ENCODE results near the gene LAMC3.

The LAMC3 gene

DNA sequence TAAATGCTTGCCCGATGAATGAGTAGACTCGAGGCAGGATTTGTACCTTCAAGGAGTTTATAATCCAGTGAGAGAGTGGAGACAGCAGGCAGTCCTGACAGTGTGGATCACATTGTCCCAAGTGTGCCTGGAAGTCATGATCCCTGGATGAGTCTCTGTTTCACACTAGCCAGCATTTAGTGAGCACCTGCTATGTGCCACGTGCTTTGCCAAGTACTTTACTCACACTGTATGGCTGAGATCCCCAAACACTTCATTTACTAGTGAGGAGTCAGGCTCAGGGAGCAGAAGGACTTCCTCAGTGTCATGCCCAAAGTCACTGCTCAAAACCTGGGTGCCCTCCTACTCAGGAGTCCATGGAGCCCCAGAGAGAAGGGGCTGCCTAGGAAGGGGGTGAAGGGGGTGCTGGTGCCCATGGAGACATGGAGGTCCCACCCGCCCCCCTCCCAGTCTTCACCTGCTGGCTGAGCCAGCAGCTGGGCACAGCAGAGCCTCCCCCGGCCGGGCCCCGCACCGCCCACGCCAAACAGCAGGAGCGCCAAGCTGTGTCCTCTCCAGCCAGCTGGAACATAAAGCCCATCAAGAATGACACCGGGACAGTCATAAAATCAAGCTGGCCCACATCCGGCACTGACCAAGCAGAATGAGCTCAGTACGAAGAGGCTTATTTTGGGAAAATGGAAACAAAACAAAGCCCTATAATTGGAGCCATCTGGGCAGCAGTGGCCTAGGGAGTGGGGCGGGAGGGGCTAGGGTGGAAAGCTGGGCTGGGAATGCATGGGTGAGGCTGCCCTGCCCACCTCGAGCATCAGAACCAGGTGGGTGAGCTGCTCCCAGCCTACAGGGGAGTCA lies 10.6 kb downstream of the LAMC3 start:
- TF ChIP-seq ZNF274 (IDR thresholded peaks at IDR 0.05; ENCODE audit: low read depth, low read length), result no peak
- no peak overlapping the region for H3K4me3 ChIP-seq (ENCODE audit: low read length)

DNA sequence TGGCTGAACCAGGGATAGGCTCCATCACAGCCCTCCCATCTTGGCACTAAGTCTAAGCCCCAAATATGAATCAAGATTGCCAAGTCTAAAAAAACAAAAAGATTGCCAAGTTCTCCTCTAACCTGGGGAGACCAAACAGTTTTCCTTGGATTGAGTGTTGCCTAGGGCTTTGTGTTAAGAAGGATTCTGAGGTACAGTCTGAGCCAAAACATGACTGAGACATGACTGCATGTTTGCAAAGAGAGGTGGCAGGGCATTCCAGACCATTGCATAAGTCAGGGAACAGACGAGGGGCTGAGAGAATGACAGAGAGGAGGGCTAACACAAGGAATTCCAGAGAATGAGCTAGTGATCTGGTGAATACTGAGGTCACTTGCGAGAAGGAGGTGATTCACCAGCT lies 11.4 kb downstream of the LAMC3 start:
- H3K4me3 ChIP-seq (ENCODE audit: low read length), result no peak overlapping the region
- no peak for TF ChIP-seq ZNF274 (IDR thresholded peaks at IDR 0.05; ENCODE audit: low read depth, low read length)

DNA sequence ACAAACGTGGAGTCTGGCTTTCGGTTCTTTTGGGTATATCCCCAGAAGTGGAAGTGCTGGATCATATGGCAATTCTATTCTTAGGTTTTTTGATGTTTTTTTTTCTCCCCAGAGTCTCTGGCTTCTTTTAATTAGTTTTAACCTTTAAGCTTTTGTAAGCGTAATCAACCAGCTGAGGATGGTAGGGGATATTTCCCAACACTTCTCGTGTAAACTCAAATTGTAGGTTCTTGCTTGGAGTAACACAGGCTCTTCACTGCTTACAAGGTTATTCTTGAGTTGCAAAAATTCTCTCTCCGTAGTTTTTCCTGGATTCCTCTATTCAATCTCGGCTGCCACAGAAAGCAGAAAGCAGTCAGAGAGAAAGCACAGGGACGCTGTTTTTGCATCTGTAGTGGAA lies 11.9 kb downstream of the LAMC3 start:
- TF ChIP-seq ZNF274 (IDR thresholded peaks at IDR 0.05; ENCODE audit: low read depth, low read length), result no peak
- no peak overlapping the region for H3K4me3 ChIP-seq (ENCODE audit: low read length)

DNA sequence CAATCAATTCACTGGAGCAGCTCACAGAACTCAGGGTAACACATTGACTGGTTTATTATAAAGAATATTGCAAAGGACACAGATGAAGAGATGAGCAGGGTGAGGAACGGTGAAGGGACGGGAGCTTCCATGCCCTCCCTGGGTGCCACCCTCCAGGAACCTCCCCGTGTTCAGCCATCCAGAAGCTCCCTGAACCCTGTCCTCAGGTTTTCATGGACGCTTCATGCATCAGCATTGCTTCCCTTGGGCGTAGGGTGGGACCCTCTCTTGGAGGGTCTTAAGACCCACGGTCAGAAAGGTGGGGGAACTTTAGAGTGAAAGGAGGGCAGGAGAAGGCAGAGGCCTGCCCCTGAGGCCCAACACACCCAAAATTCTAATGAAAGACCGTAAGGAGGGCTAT lies 12.8 kb downstream of the LAMC3 start:
- no peak for TF ChIP-seq ZNF274 (IDR thresholded peaks at IDR 0.05; ENCODE audit: low read depth, low read length)
- no peak overlapping the region for H3K4me3 ChIP-seq (ENCODE audit: low read length)

DNA sequence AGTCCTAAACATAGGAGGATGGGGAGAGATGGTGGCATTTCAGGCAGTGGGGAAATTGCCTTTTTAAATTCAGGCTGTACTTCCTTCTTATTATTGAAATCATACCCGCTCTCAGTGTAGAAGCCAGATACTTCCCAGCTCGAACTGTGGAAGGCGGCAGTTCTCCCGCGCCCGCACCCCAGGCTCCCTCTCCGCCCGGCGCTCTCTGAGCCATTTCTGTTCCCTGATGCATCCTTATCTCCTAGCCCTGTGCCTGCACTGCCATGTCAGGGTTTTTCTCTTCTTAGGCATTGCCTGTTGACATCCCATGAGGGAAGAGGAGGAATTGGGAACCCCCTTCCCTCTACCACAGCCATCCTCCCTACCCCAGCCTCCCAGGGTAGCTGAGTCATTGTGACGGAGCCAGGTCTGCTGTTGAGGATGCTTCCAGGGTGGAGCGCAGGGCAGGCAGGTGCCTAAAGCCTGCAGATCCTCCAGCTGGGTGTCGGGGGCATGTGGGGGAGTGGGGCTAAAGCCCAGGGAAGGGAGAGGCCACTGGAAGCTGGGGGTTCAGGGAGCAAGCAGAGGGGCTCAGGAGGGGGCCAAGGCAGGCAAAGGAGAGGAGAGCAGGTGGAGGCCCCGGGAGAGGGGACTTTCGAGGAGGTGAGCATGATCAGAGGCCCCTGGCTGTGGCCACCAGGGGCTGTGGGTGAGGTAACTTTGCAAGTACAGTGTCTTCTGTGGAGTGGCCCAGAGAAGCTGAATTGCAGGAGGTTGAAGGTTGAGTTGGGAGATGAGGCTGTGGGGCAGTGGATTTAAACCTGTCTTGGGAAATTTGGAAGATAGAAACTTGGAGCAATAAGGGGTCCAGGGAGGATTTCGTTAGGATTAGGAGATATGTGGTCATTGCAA lies 16.2 kb downstream of the LAMC3 start:
- H3K4me3 ChIP-seq (ENCODE audit: low read length), result no peak overlapping the region
- no peak for TF ChIP-seq ZNF274 (IDR thresholded peaks at IDR 0.05; ENCODE audit: low read depth, low read length)

DNA sequence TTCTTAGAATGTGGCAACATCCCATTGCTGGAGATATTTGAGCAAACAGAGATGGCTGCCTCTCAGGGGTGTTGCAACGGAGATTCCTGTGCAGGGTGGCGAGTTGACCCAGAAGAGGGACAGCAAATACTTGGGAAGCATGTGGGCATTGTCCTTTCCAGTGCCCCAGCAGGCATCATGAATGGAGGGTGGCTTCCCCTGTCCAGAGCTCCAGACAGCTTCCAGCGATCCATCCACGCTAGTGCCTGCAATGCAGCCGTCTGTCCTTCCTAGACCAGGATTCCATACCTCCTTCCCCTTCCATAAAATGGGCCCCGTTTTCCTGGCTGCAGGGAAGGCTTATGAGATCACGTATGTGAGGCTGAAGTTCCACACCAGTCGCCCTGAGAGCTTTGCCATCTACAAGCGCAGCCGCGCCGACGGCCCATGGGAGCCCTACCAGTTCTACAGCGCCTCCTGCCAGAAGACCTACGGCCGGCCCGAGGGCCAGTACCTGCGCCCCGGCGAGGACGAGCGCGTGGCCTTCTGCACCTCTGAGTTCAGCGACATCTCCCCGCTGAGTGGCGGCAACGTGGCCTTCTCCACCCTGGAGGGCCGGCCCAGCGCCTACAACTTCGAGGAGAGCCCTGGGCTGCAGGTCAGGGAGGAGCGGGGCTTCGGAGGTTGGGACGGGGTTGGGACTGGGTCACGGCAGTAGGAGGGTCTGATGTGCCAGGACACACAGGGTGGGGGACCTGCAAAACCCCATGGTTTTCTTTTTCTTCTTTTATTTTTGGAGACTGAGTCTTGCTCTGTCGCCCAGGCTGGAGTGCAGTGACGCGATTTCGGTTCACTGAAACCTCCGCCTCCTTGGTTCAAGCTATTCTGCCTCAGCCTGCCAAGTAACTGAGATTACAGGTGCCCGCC lies 17.2 kb downstream of the LAMC3 start:
- no peak overlapping the region for H3K4me3 ChIP-seq (ENCODE audit: low read length)
- TF ChIP-seq ZNF274 (IDR thresholded peaks at IDR 0.05; ENCODE audit: low read depth, low read length), result no peak

DNA sequence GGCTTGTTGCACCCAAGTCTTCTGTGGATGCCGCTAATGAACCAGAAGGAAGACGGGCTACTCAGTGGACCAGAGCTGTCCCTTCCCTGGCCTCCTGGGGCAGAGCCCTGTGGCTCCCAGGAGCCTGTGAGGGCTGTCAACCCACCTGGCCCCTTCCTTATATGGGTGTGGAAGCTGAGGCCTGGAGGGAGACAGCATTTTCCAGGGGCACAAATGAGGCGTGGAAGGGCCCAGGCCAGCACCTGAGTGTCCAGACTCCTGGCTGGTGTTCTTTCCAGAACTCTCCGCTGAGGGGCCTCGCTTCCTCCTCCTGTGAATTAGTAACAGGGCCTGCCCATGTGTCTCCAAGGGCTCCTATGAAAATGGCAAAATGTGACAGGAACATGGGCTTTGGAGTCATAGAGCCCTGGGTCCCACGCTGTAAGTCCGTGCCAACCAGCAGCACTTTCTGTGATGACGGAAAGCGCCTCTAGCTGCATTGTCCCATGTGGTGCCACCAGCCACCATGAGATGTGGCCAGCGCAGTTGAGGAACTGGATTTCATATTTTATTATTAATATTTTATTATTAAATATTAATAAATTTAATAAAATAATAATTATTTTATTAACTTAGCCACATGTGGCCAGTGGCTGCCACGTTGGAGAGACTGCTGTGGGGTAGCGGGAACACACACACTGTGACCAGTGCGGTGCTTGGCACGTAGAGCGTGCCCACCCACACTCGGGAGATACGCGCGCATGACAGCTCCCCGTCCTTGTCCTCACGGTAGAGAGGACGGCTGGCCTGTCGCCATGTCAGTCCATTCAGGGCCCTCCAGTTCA lies 18.3 kb downstream of the LAMC3 start:
- no peak for TF ChIP-seq ZNF274 (IDR thresholded peaks at IDR 0.05; ENCODE audit: low read depth, low read length)
- H3K4me3 ChIP-seq (ENCODE audit: low read length), result no peak overlapping the region

DNA sequence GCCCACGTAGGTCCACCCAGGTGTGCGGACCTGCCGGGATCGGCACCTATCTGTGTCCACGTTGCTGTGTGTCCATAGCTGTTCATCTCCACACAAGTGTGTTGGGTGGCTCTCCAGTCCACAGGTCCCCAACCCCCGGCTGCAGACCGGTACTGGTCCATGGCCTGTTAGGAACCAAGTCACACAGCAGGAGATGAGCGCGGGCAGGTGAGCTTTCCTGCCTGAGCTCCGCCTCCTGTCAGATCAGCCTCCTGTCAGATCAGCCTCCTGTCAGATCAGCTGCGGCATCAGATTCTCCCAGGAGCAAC lies 18.9 kb downstream of the LAMC3 start:
- TF ChIP-seq ZNF274 (IDR thresholded peaks at IDR 0.05; ENCODE audit: low read depth, low read length), result no peak
- no peak overlapping the region for H3K4me3 ChIP-seq (ENCODE audit: low read length)

DNA sequence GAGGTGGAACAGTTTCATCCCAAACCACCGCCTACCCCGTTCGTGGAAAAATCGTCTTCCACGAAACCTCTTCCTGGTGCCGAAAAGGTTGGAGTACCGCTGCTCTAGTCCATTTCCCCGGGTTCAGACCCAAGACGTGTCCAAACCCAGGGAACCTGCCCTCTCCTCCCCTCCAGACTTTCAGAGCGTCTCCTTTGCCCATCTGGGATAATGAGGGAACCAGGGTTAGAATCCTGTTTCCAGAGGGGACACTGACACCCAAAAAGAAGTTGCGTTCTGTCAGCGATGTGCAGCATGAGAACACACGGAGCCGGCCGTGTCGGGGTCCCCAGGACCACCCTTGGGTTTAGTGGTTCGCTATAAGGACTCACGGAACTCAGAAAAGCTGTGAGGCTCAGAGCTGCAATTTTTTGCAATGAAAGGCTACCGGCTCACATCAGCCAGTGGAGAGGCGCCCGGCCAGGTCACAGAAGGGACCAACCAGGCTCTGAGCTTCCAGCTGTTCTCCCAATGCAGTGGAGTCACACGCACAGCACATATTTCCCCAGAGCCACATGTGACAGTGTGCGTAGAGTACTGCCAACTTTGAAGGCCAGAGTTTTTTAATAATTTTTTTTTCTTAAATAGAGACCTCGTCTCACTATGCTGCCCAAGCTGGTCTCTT lies 19.4 kb downstream of the LAMC3 start:
- H3K4me3 ChIP-seq (ENCODE audit: low read length), result no peak overlapping the region
- TF ChIP-seq ZNF274 (IDR thresholded peaks at IDR 0.05; ENCODE audit: low read depth, low read length), result no peak

DNA sequence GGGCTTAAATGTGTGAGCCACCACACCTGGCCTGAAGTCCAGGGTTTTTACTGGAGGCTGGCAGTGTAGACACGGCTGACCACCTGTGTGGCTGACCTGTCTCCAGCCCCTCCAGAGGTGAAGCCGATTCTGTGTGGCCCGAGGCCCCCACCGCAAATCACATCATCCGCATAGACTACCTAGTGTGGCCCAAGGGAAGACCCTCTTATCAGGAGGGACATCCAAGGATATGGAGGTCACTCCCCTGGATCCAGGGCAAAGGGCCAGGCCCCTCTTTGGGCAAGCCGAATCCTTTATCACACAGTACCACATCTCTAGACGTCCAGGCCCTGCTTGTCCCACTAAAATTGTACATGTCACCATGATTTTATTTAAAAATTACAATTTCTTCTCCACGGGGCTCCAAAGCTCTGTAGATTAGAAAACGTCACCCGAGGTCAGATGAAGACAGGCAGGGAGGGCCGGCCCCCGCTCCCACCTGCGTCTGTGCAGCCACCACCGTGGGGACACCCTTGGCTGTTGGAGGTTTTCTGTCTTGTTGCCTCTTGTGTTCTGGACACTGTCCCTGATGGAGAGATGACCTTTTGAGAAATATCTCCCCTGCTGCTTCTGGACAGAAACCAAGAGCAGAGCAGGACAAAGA lies 20.1 kb downstream of the LAMC3 start:
- no peak for TF ChIP-seq ZNF274 (IDR thresholded peaks at IDR 0.05; ENCODE audit: low read depth, low read length)

DNA sequence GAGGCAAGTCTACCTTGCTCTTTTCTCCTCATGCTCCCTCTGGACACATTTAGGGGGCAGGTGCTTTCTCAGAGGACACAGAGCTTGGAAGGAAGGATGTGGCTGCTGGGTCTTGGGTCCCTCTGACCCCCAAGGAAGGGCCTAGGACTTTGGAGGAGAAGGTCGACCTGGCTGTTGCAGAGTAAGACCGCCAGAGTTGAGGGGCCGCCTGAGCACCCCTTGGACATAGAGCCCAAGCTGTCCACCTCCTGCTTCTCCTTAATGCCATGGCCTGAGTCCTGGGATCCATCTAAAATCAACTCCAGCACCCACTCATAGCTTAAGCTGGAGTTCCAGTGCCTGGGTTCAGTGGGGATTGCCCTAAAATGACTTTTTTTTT lies 20.6 kb downstream of the LAMC3 start:
- H3K4me3 ChIP-seq (ENCODE audit: low read length), result no peak overlapping the region
- TF ChIP-seq ZNF274 (IDR thresholded peaks at IDR 0.05; ENCODE audit: low read depth, low read length), result no peak

More for the DNA sequence above, 20.1 kb downstream of the LAMC3 start:
- no peak overlapping the region for H3K4me3 ChIP-seq (ENCODE audit: low read length)

DNA sequence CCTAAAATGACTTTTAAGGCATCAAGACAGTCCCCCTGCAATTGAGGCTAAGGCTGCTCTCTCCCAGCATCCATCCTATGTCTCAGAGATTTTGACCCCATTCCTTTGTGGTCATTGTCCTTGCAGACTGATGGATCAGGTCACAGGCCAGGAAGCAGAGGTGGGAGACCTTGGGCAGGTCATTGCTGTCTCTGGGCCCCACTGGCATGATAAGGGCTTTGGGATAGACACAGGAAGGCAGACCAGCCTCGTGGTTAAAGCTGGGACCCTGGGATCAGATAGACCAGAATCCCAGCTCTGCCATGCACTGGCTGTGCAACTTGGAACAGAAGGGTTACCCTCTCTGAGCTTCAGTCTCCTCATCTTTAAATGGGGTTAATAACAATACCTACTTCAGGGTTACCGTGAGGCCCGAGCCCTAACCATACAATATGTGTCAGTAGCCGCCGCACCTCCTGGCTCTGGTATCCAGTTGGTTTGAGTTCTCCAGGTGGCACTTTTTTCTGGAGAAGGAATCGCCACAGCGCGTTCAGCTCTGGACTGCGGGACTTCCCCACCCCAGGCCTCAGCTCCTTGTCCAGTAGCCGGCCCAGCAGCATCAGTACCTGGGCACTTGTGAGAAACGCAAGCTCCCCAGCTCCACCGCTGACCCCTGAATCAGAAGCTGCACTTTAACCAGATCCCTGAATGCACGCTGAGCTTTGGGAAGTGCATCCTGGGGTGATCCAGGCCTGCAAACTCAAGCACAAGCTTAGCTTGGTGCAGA lies 21.4 kb downstream of the LAMC3 start:
- no peak for TF ChIP-seq ZNF274 (IDR thresholded peaks at IDR 0.05; ENCODE audit: low read depth, low read length)
- no peak overlapping the region for H3K4me3 ChIP-seq (ENCODE audit: low read length)
